ENCODE results near the gene C1orf174.

- TF ChIP-seq EZH2 (optimal IDR thresholded peaks at IDR 0.05; ENCODE audit: low read depth, low read length) (no peak), CTCF (IDR thresholded peaks at IDR 0.05; ENCODE audit: low read length) (no peak)
Measured at GRCh38 chr1:3896396-3897000, 3.6 kb downstream of the C1orf174 start.

Data from MM.1S (cell line).